Left ventricle myocardium inferior (tissue), 1 donor: ENCODE data around the gene ATF5. TPM values are rescaled to one million over a fixed set of nuclear protein-coding genes. Genes with fewer than 3 reads are reported as not detected.

Experiments
- DNase-seq: peaks from one replicate; pipeline ENCODE4 v3.0.0-alpha.2; 2020
- H3K27ac ChIP-seq: fragments of 200-600 bp; replicated peaks from 2 replicates; pipeline ENCODE4 v1.8.0; 2021
- H3K27me3 ChIP-seq: fragments of 200-600 bp; 2 replicates; pipeline ENCODE4 v1.8.0; 2021; ENCODE audit warnings: low read depth
- H3K36me3 ChIP-seq: fragments of 200-600 bp; 2 replicates; pipeline ENCODE4 v1.8.0; 2021
- H3K4me1 ChIP-seq: fragments of 200-600 bp; 2 replicates; pipeline ENCODE4 v1.8.0; 2021
- H3K4me3 ChIP-seq: fragments of 200-600 bp; 2 replicates; pipeline ENCODE4 v1.8.0; 2021; ENCODE audit warnings: mild to moderate bottlenecking, moderate library complexity
- H3K9me3 ChIP-seq: fragments of 200-600 bp; replicated peaks from 2 replicates; pipeline ENCODE4 v1.8.0; 2021
- intact Hi-C: fragments of 100-400 bp; cut with micrococcal nuclease; formaldehyde crosslinking; loops from one replicate; pipeline ENCODE4 v1.11.0; 2022
- microRNA-seq: library from miRNA; unstranded; fragments of <30 nt; microRNA quantifications from one replicate; pipeline ENCODE4 v1.2.0, GENCODE V29; 2020
- total RNA-seq: library from RNA; stranded (reverse); fragmentation: NEBNext Ultra II Directional; extraction: Animal tissue kit (Norgen Biotek cat#: 25700); gene quantifications from one replicate; pipeline ENCODE4 v1.2.1, GENCODE V29; 2021
- TF ChIP-seq, protein P1 (sequence below): fragments of 200-600 bp; IDR thresholded peaks from 2 replicates; pipeline ENCODE4 v1.8.0; 2021; ENCODE audit warnings: antibody characterized with exemption, mild to moderate bottlenecking, borderline replicate concordance
- donor health status: DM: no; HTN: yes; CAD: no; lungs with severe emphysema.

Gene ATF5
- total RNA-seq, 1 donor from 2014 or later = 8.6 TPM

DNA sequence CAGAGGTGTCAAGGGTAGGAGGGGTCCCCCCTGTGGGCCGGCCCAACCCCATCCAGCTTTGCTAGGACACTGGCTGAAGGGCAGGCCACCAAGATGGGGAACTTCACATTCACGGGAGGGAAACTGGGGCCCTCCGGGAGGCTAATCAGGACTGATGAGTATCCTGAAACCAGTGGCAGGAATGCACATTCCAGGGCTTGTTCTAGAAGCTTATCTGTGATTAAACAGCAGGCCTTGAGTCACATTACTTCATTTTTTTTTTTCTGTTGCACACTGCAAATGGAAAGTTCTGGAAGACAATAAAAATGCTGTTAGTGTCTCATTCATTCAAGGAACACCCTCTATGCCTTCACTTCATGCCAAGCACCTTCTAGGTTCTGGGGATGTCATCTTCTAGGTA lies 47.5 kb downstream of the ATF5 start:
- H3K36me3 ChIP-seq = peaks cover 47% of the 10 kb centered on the region
- DNase-seq = no peak
- no peaks in the 10 kb centered on the region for H3K9me3 ChIP-seq
- H3K27ac ChIP-seq = no peak overlapping the region
- H3K4me1 ChIP-seq = peaks cover 9% of the 10 kb centered on the region
- intact Hi-C loops = no loop called here
- H3K4me3 ChIP-seq = no peak overlapping the region
- TF ChIP-seq, protein P1, sequence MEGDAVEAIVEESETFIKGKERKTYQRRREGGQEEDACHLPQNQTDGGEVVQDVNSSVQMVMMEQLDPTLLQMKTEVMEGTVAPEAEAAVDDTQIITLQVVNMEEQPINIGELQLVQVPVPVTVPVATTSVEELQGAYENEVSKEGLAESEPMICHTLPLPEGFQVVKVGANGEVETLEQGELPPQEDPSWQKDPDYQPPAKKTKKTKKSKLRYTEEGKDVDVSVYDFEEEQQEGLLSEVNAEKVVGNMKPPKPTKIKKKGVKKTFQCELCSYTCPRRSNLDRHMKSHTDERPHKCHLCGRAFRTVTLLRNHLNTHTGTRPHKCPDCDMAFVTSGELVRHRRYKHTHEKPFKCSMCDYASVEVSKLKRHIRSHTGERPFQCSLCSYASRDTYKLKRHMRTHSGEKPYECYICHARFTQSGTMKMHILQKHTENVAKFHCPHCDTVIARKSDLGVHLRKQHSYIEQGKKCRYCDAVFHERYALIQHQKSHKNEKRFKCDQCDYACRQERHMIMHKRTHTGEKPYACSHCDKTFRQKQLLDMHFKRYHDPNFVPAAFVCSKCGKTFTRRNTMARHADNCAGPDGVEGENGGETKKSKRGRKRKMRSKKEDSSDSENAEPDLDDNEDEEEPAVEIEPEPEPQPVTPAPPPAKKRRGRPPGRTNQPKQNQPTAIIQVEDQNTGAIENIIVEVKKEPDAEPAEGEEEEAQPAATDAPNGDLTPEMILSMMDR = no peak
- H3K27me3 ChIP-seq = no peaks in the 10 kb centered on the region

DNA sequence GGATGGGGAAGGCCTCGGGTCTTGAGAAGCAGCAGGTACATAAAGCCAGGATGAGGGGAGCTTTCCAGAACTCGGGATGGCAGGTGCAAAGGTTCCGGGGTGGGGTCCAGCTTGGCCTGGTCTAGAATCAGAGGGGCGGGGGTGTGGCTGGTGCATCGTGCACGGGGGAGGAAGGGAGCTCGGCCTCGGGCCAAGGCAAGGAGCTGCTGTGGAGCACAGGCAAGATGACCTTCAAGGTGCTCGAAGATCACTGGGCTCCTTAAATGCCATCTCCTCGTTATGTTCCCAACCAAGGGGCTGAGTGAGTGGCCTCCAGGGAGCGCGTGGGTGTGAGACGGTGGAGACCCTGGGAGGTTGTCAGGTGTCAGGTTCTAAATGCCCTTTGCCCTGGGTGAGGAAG lies 48.1 kb downstream of the ATF5 start:
- TF ChIP-seq, protein P1 = no peak
- Histone ChIP-seq H3K36me3 (peaks cover 52% of the 10 kb centered on the region), H3K27me3 (no peaks in the 10 kb centered on the region), H3K9me3 (no peaks in the 10 kb centered on the region), H3K4me3 (no peak overlapping the region), H3K27ac (no peak overlapping the region), H3K4me1 (peaks cover 3% of the 10 kb centered on the region)
- no peak for DNase-seq
- intact Hi-C loops = no loop called here

DNA sequence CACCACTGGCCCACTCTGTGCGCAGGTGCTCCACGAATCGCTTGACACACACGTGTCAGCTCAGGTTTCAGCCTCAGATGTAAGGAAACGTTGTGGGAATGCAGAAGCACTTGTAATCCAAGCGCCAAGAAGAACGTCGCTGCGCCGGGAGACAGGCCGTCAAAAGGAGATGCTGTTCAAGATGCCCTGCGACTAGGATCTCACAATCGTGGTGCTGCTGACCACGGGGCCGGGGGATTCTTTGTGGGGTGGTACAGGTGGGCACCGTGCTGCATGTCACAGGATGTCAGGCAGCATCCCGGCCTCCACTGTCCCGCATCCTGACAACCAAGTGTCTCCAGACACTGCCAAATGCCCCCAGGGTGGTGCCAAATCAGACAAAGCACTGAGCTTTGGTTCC lies 48.9 kb downstream of the ATF5 start:
- no peak overlapping the region for H3K4me3 ChIP-seq
- TF ChIP-seq, protein P1 = no peak
- peaks cover 56% of the 10 kb centered on the region for H3K36me3 ChIP-seq
- H3K4me1 ChIP-seq = no peaks in the 10 kb centered on the region
- intact Hi-C loops = no loop called here
- H3K27ac ChIP-seq = no peak overlapping the region
- H3K27me3 ChIP-seq = no peaks in the 10 kb centered on the region
- DNase-seq = no peak
- no peaks in the 10 kb centered on the region for H3K9me3 ChIP-seq

DNA sequence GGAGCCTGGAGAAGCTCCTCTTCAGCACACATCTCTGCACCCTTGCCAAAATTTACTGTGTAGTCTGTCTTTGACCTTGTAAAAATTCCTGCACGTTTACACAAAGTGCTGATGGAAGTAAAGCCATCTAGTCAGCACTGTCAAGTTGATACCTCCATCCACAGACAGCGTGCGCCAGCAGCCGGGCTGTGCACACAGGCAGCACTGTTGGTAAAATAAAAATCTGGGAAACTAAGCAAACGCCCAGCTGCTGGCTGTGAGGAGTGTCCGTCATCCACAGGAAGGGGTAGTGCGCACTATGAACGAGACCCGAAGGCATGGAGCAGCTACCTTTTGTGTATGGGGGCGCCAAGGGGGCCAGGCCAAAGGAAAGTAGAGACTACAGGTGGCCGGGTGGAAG lies 49.3 kb downstream of the ATF5 start:
- Histone ChIP-seq H3K36me3 (peaks cover 59% of the 10 kb centered on the region), H3K4me3 (no peak overlapping the region), H3K4me1 (no peaks in the 10 kb centered on the region), H3K27ac (no peak overlapping the region), H3K9me3 (no peaks in the 10 kb centered on the region), H3K27me3 (no peaks in the 10 kb centered on the region)
- TF ChIP-seq, protein P1 = no peak
- intact Hi-C loops = no loop called here
- DNase-seq = no peak

DNA sequence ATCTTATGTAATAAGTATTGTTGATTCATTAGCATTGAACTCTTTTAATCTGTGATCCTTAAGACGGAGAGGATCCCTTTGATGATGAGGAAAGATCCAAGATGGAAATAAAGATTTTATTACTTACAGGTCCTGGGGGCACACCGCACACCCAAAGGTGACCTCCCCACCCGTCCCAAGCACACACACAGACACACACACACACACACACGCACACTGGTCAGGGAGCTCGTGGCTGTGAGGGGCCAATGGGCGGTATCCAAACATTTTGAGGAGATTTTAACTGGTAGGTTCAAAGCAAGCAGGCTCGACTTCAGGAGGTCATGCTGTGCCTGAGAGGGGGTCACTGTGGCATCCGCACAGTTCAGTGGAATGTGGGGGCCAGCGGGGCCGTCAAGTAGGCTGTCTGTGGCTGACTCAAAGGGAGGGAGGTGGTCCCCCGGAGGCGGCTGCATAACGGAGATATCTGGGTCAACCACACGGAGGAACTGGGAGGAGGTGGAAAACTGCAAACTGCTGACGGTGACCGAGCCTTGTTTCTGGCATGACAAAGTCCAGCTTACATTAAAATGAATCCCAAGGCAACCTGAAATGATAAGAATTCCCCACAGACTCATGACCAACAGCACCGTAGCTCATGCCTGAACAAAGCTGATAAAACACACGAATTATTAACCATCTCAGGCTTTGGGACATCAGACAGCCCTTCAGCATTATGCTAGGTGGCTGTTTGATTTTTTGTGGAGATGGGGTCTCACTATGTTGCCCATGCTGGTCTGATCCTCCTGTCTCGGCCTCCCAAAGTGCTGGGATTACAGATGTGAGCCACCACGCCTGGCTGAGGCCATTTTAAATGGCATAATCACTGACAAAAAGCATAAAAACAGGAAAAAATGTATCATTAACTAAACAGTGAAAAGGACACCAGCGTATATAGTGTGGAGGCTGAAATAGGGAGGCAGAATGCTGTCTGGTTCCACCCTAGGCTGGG lies 52.9 kb downstream of the ATF5 start:
- no peak for DNase-seq
- Histone ChIP-seq H3K36me3 (peaks cover 75% of the 10 kb centered on the region), H3K4me3 (no peak overlapping the region), H3K9me3 (no peaks in the 10 kb centered on the region), H3K4me1 (no peaks in the 10 kb centered on the region), H3K27me3 (no peaks in the 10 kb centered on the region), H3K27ac (no peak overlapping the region)
- intact Hi-C loops = loop anchor here (5.0 kb wide), 1 partner anchor 45 kb away; no protein-coding TSS in a partner anchor
- TF ChIP-seq, protein P1 = no peak

Small RNAs within 50 kb of the gene (microRNA-seq; reads per million reads assigned to microRNA genes)
- not detected for gene MIR4750

Other genes starting within 250 kb of the ATF5 start
- 0.49 TPM for gene ADM5, start 239.6 kb upstream of the ATF5 start, total RNA-seq
- 2.5 TPM for gene CPT1C, start 238.1 kb upstream of the ATF5 start, total RNA-seq
- 0.38 TPM for gene TSKS, start 165.9 kb upstream of the ATF5 start, total RNA-seq
- 65.5 TPM for gene AP2A1, start 162.2 kb upstream of the ATF5 start, total RNA-seq
- 18.3 TPM for gene FUZ, start 115.9 kb upstream of the ATF5 start, total RNA-seq
- 65.8 TPM for gene MED25, start 110.9 kb upstream of the ATF5 start, total RNA-seq
- 104 TPM for gene PTOV1, start 78.0 kb upstream of the ATF5 start, total RNA-seq
- 45.1 TPM for gene PNKP, start 61.6 kb upstream of the ATF5 start, total RNA-seq
- 36.0 TPM for gene AKT1S1, start 51.9 kb upstream of the ATF5 start, total RNA-seq
- 47.5 TPM for gene TBC1D17, start 51.5 kb upstream of the ATF5 start, total RNA-seq
- not detected for gene IL4I1, start 32.3 kb upstream of the ATF5 start, total RNA-seq
- 28.4 TPM for gene NUP62, start 299 bp downstream of the ATF5 start, total RNA-seq
- 0.55 TPM for gene SIGLEC11, start 32.0 kb downstream of the ATF5 start, total RNA-seq
- 22.6 TPM for gene VRK3, start 96.2 kb downstream of the ATF5 start, total RNA-seq
- gene ZNF473, start 96.8 kb downstream of the ATF5 start, total RNA-seq = 2.4 TPM
- not detected for gene IZUMO2, start 234.1 kb downstream of the ATF5 start, total RNA-seq